Anterior cingulate cortex (tissue), 58 donors: Measurements from ENCODE around the gene MORF4L2.

ENCODE experiments used
- DNase-seq, 58 donors: peaks; one replicate each; lab custom pipeline; 2025; lab: John Stamatoyannopoulos, UW

MORF4L2 gene

GRCh38 chrX:103686199-103687072 is at the start of gene MORF4L2:
Gene MORF4L2 (minus strand): TSS chrX:103686699. CDS start chrX:103677027, 9,672 bp downstream.
- peak; percentile 20 to 95 (median 81) for DNase-seq

GRCh38 chrX:103734125-103734760 is 47.7 kb upstream of the MORF4L2 start:
- no peak for DNase-seq

GRCh38 chrX:103733017-103733416 is 46.5 kb upstream of the MORF4L2 start:
- DNase-seq: no peak

- no peak for DNase-seq
Measured at GRCh38 chrX:103730796-103731493, 44.4 kb upstream of the MORF4L2 start.

- no peak for DNase-seq
Measured at GRCh38 chrX:103730147-103730795, 43.8 kb upstream of the MORF4L2 start.

- no peak for DNase-seq
Measured at GRCh38 chrX:103729015-103729414, 42.5 kb upstream of the MORF4L2 start.

GRCh38 chrX:103727115-103727514 is 40.6 kb upstream of the MORF4L2 start:
- no peak for DNase-seq

- DNase-seq: no peak
Measured at GRCh38 chrX:103726477-103726876, 40.0 kb upstream of the MORF4L2 start.

- DNase-seq: no peak
Measured at GRCh38 chrX:103722505-103722904, 36.0 kb upstream of the MORF4L2 start.

GRCh38 chrX:103718120-103718519 is 31.6 kb upstream of the MORF4L2 start:
- DNase-seq: no peak

GRCh38 chrX:103716962-103717361 is 30.5 kb upstream of the MORF4L2 start:
- no peak for DNase-seq

- DNase-seq: no peak
Measured at GRCh38 chrX:103710609-103711008, 24.1 kb upstream of the MORF4L2 start, which contains the start of gene TMEM31. Gene TMEM31 (plus strand): TSS chrX:103710909. CDS start chrX:103712259, 1,350 bp downstream.

GRCh38 chrX:103704863-103705262 is 18.4 kb upstream of the MORF4L2 start:
- peak in 50 of 58 donors; percentile 1 to 86 (median 38) for DNase-seq

- no peak for DNase-seq
Measured at GRCh38 chrX:103699243-103699642, 12.7 kb upstream of the MORF4L2 start.

- no peak for DNase-seq
Measured at GRCh38 chrX:103697687-103698086, 11.2 kb upstream of the MORF4L2 start.

- no peak for DNase-seq
Measured at GRCh38 chrX:103691059-103691458, 4.6 kb upstream of the MORF4L2 start.

- peak in 2 of 58 donors; percentile 0 to 49 for DNase-seq
Measured at GRCh38 chrX:103688946-103689345, 2.4 kb upstream of the MORF4L2 start.

- DNase-seq: peak in 56 of 58 donors; percentile 1 to 79 (median 49)
Measured at GRCh38 chrX:103687696-103688201, 1.2 kb upstream of the MORF4L2 start.

GRCh38 chrX:103687073-103687695 is 685 bp upstream of the MORF4L2 start:
- DNase-seq: peak in 57 of 58 donors; percentile 49 to 91 (median 80)

- no peak for DNase-seq
Measured at GRCh38 chrX:103685396-103685795, 1.1 kb downstream of the MORF4L2 start.
